ENCODE measurements around the gene CAMTA1. TPM values are rescaled to one million over a fixed set of nuclear protein-coding genes. Genes with fewer than 3 reads are reported as not detected.

Gene CAMTA1
- total RNA-seq, 1 experiment from 2014 or later, result 60.0 TPM

DNA sequence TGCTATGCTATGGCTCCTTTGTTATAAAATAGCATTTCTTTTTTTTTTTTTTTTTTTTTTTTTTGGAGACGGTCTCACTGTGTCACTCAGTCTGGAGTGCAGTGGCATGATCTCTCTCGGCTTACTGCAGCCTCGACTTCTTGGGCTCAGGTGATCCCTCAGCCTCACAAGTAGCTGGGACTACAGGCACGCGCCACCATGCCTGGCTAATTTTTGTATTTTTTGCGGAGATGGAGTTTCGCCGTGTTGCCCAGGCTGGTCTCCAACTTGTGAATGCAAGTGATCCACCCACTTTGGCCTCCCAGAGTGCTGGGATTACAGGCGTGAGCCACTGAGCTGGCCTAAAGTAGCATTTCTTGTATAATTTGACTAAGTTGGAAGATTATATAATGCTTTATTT, 10.8 kb downstream of the CAMTA1 start:
- Mint-ChIP-seq H3K4me3 (ENCODE audit: unreplicated experiment) (no peak overlapping the region), H3K27ac (ENCODE audit: unreplicated experiment) (no peak overlapping the region), H3K27me3 (ENCODE audit: insufficient read depth, unreplicated experiment) (no peaks in the 10 kb centered on the region), H3K4me1 (ENCODE audit: low read depth, unreplicated experiment) (peaks cover 4% of the 10 kb centered on the region), H3K36me3 (ENCODE audit: insufficient read depth, unreplicated experiment) (no peaks in the 10 kb centered on the region), H3K9me3 (ENCODE audit: unreplicated experiment) (no peaks in the 10 kb centered on the region)
- no TSS peak for BruUV-seq (replicated peaks)
- intact Hi-C loops (cut with micrococcal nuclease; ENCODE audit: unreplicated experiment), result loop anchor here (10.0 kb wide), 1 partner anchor 279 kb away; no protein-coding TSS in a partner anchor
- DNase-seq, result no peak
- POLR2A ChIA-PET, result interaction anchor here (3.2 kb wide), 1 partner anchor 11 kb away, joined by 15 read pairs; the partner anchor contains the start of gene CAMTA1
- no peaks in the 10 kb centered on the region for H3K36me3 ChIP-seq (ENCODE audit: control insufficient read depth, insufficient read depth, low read length)
- TF ChIP-seq, protein P1, sequence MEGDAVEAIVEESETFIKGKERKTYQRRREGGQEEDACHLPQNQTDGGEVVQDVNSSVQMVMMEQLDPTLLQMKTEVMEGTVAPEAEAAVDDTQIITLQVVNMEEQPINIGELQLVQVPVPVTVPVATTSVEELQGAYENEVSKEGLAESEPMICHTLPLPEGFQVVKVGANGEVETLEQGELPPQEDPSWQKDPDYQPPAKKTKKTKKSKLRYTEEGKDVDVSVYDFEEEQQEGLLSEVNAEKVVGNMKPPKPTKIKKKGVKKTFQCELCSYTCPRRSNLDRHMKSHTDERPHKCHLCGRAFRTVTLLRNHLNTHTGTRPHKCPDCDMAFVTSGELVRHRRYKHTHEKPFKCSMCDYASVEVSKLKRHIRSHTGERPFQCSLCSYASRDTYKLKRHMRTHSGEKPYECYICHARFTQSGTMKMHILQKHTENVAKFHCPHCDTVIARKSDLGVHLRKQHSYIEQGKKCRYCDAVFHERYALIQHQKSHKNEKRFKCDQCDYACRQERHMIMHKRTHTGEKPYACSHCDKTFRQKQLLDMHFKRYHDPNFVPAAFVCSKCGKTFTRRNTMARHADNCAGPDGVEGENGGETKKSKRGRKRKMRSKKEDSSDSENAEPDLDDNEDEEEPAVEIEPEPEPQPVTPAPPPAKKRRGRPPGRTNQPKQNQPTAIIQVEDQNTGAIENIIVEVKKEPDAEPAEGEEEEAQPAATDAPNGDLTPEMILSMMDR (IDR thresholded peaks at IDR 0.05; ENCODE audit: insufficient read depth in 1 of 2, low read depth in 1 of 2, low read length in 1 of 2, severe bottlenecking in 1 of 2, unreplicated experiment in 1 of 2), result no peak
- no peaks in the 10 kb centered on the region for H3K27me3 ChIP-seq (replicated peaks; ENCODE audit: control insufficient read depth, insufficient read depth, low read length)
- H3K4me3 ChIP-seq (ENCODE audit: low read depth, low read length), result no peak overlapping the region
- CTCF ChIA-PET, result interaction anchor here (0.7 kb wide), 1 partner anchor 277 kb away, joined by 3 read pairs; no protein-coding TSS in a partner anchor
- H3K9me3 ChIP-seq, result no peaks in the 10 kb centered on the region
- peaks cover 5% of the 10 kb centered on the region; the same call in 1 of the 2 replicates for H3K4me1 ChIP-seq

DNA sequence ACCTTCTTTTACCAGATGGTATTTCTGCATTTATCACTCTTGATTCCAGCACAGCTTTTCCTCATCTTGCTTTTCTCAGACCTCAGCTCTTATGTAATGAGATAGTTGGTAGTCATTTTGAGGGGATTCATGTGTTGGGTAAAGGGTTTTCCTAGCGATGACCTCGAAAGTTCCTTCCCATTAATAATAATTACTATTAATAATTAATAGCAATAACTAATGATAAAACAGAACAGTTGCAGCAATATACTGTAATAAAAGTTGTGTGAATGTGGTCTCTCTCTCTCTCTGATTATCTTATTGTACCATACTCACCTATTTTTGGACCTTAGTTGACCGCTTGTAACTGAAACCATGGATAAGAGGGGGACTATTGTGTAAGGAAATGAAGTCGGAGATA, 14.2 kb downstream of the CAMTA1 start:
- Histone ChIP-seq H3K36me3 (ENCODE audit: control insufficient read depth, insufficient read depth, low read length) (no peaks in the 10 kb centered on the region), H3K9me3 (no peaks in the 10 kb centered on the region), H3K4me3 (ENCODE audit: low read depth, low read length) (no peak overlapping the region), H3K4me1 (peaks cover 5% of the 10 kb centered on the region; the same call in 1 of the 2 replicates), H3K27me3 (replicated peaks; ENCODE audit: control insufficient read depth, insufficient read depth, low read length) (no peaks in the 10 kb centered on the region)
- Mint-ChIP-seq H3K4me1 (ENCODE audit: low read depth, unreplicated experiment) (peaks cover 8% of the 10 kb centered on the region), H3K27me3 (ENCODE audit: insufficient read depth, unreplicated experiment) (no peaks in the 10 kb centered on the region), H3K4me3 (ENCODE audit: unreplicated experiment) (no peak overlapping the region), H3K36me3 (ENCODE audit: insufficient read depth, unreplicated experiment) (no peaks in the 10 kb centered on the region), H3K9me3 (ENCODE audit: unreplicated experiment) (no peaks in the 10 kb centered on the region), H3K27ac (ENCODE audit: unreplicated experiment) (no peak overlapping the region)
- CTCF ChIA-PET, result no interaction called here
- no TSS peak for BruUV-seq (replicated peaks)
- DNase-seq, result no peak
- POLR2A ChIA-PET, result no interaction called here
- intact Hi-C loops (cut with micrococcal nuclease; ENCODE audit: unreplicated experiment), result loop anchor here (10.0 kb wide), 1 partner anchor 275 kb away; no protein-coding TSS in a partner anchor
- TF ChIP-seq, protein P1 (IDR thresholded peaks at IDR 0.05; ENCODE audit: insufficient read depth in 1 of 2, low read depth in 1 of 2, low read length in 1 of 2, severe bottlenecking in 1 of 2, unreplicated experiment in 1 of 2), result no peak

DNA sequence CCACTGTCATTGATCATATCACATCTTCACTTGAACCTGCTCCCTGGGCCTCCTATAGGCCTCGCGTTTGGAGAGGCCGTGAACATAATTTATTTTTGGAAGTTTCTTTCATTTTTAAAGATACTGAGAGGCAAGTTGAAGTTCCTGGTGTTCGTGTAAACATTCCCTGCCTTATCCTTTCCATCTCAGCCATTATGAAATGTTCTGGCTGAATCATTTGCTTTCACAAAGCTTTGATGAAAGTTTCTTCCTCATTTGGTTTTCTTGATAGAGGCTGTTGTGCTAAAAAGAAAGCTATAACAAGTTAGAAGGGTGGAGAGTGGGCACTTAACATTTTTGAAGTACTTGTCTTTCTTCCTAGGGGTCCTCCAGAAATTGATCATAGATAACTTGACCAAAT, 15.5 kb downstream of the CAMTA1 start:
- DNase-seq, result no peak
- Histone ChIP-seq H3K4me3 (ENCODE audit: low read depth, low read length) (no peak overlapping the region), H3K36me3 (ENCODE audit: control insufficient read depth, insufficient read depth, low read length) (no peaks in the 10 kb centered on the region), H3K27me3 (replicated peaks; ENCODE audit: control insufficient read depth, insufficient read depth, low read length) (no peaks in the 10 kb centered on the region), H3K9me3 (no peaks in the 10 kb centered on the region), H3K4me1 (peaks cover 1% of the 10 kb centered on the region; the same call in 1 of the 2 replicates)
- Mint-ChIP-seq H3K27me3 (ENCODE audit: insufficient read depth, unreplicated experiment) (no peaks in the 10 kb centered on the region), H3K27ac (ENCODE audit: unreplicated experiment) (no peak overlapping the region), H3K4me1 (ENCODE audit: low read depth, unreplicated experiment) (peaks cover 8% of the 10 kb centered on the region), H3K9me3 (ENCODE audit: unreplicated experiment) (no peaks in the 10 kb centered on the region), H3K36me3 (ENCODE audit: insufficient read depth, unreplicated experiment) (no peaks in the 10 kb centered on the region), H3K4me3 (ENCODE audit: unreplicated experiment) (no peak overlapping the region)
- TF ChIP-seq, protein P1 (IDR thresholded peaks at IDR 0.05; ENCODE audit: insufficient read depth in 1 of 2, low read depth in 1 of 2, low read length in 1 of 2, severe bottlenecking in 1 of 2, unreplicated experiment in 1 of 2), result no peak
- BruUV-seq (replicated peaks), result no TSS peak
- ChIA-PET POLR2A (interaction anchor here (1.4 kb wide), 1 partner anchor 16 kb away, joined by 6 read pairs; the partner anchor contains the start of gene CAMTA1), CTCF (no interaction called here)
- intact Hi-C loops (cut with micrococcal nuclease; ENCODE audit: unreplicated experiment), result no loop called here
